ENCODE results near the gene POP5. TPM values are rescaled to one million over a fixed set of nuclear protein-coding genes. Genes with fewer than 3 reads are reported as not detected.
A peak's percentile ranks its signal among the peaks of the same experiment; 100 is the strongest.

The POP5 gene
- total and polyA plus RNA-seq, 7 donors: 9.8 to 30.4 (median 19.4) TPM

- Histone ChIP-seq H3K27me3 (ENCODE audit: insufficient read depth in 3 of 3, low read length in 2 of 3) (no peaks in the 10 kb centered on the region), H3K4me3 (no peak overlapping the region), H3K36me3 (ENCODE audit: insufficient read depth in 1 of 2, low read depth in 1 of 2) (no peaks in the 10 kb centered on the region), H3K27ac (no peak overlapping the region), H3K9me3 (no peaks in the 10 kb centered on the region), H3K4me1 (peaks cover 8% of the 10 kb centered on the region)
- intact Hi-C loops (cut with DNase I): no loop called here
- no peak for TF ChIP-seq CTCF (IDR thresholded peaks at IDR 0.05)
- DNase-seq (no peak), ATAC-seq (no peak)
- 65 to 74% (median 68%) methylated on average over 6 of the region's 6 CpGs for WGBS, 3 donors
Measured at GRCh38 chr12:120590741-120591407, 9.7 kb upstream of the POP5 start.

- no peaks in the 10 kb centered on the region for H3K9me3 ChIP-seq
- intact Hi-C loops (cut with DNase I): loop anchor here (2.0 to 5.0 kb wide), 2 partner anchors 382 to 383 kb away; no protein-coding TSS in a partner anchor
- DNase-seq (peak; percentile 66 to 92), ATAC-seq (peak; percentile 78 to 89 (median 86))
- WGBS, 3 donors: 20 to 36% (median 30%) methylated on average over 15 to 17 of the region's 17 CpGs
- H3K4me1 ChIP-seq: peaks cover 8% of the 10 kb centered on the region
- peak overlapping the region; percentile 36 for H3K4me3 ChIP-seq
- no peak for TF ChIP-seq CTCF (IDR thresholded peaks at IDR 0.05)
- no peaks in the 10 kb centered on the region for H3K27me3 ChIP-seq (ENCODE audit: insufficient read depth in 3 of 3, low read length in 2 of 3)
- no peaks in the 10 kb centered on the region for H3K36me3 ChIP-seq (ENCODE audit: insufficient read depth in 1 of 2, low read depth in 1 of 2)
- peak overlapping the region; percentile 68 for H3K27ac ChIP-seq
Measured at GRCh38 chr12:120588948-120589930, 8.0 kb upstream of the POP5 start.

- Histone ChIP-seq H3K4me1 (peaks cover 8% of the 10 kb centered on the region), H3K9me3 (no peaks in the 10 kb centered on the region), H3K27ac (peak overlapping the region; percentile 68), H3K27me3 (ENCODE audit: insufficient read depth in 3 of 3, low read length in 2 of 3) (no peaks in the 10 kb centered on the region), H3K4me3 (no peak overlapping the region), H3K36me3 (ENCODE audit: insufficient read depth in 1 of 2, low read depth in 1 of 2) (no peaks in the 10 kb centered on the region)
- intact Hi-C loops (cut with DNase I): loop anchor here (2.0 to 5.0 kb wide), 2 partner anchors 382 to 384 kb away; no protein-coding TSS in a partner anchor
- no peak for ATAC-seq
- WGBS, 3 donors: 89 to 100% (median 95%) methylated on average over 1 of the region's 1 CpG
- no peak for DNase-seq
- TF ChIP-seq CTCF (IDR thresholded peaks at IDR 0.05): no peak
Measured at GRCh38 chr12:120588371-120588770, 7.2 kb upstream of the POP5 start.

GRCh38 chr12:120586860-120587259 is 5.7 kb upstream of the POP5 start:
- Histone ChIP-seq H3K4me1 (peaks cover 9% of the 10 kb centered on the region), H3K36me3 (ENCODE audit: insufficient read depth in 1 of 2, low read depth in 1 of 2) (no peaks in the 10 kb centered on the region), H3K9me3 (no peaks in the 10 kb centered on the region), H3K27me3 (ENCODE audit: insufficient read depth in 3 of 3, low read length in 2 of 3) (no peaks in the 10 kb centered on the region), H3K4me3 (no peak overlapping the region), H3K27ac (no peak overlapping the region)
- TF ChIP-seq CTCF (IDR thresholded peaks at IDR 0.05): no peak
- no peak for ATAC-seq
- DNase-seq: no peak
- intact Hi-C loops (cut with DNase I): loop anchor here in 1 of 2 donors (5.0 kb wide), 1 partner anchor 385 kb away; no protein-coding TSS in a partner anchor
- 94 to 98% (median 96%) methylated on average over 2 of the region's 2 CpGs for WGBS, 3 donors

Measured in psoas muscle (tissue), 8 donors.